CD4-positive, alpha-beta T cell treated with Interleukin-1 beta for 1 hour (primary cell): ENCODE data around the gene GRB10.

Experiments used
- DNase-seq, 2 donors: peaks; one replicate each; pipeline ENCODE4 v3.0.0-alpha.2; 2020 to 2022

The GRB10 gene

GRCh38 chr7:50782375-50783208 lies at the start of gene GRB10:
Gene GRB10 (minus strand): TSS chr7:50782896. CDS start chr7:50732322, 50,574 bp downstream.
- DNase-seq = no peak

GRCh38 chr7:50828801-50829200 lies 46.1 kb upstream of the GRB10 start:
- DNase-seq = no peak

GRCh38 chr7:50828116-50828515 lies 45.4 kb upstream of the GRB10 start:
- DNase-seq = no peak

GRCh38 chr7:50827281-50827680 lies 44.6 kb upstream of the GRB10 start:
- DNase-seq = no peak

GRCh38 chr7:50826371-50827172 lies 43.9 kb upstream of the GRB10 start:
- no peak for DNase-seq

GRCh38 chr7:50825465-50825864 lies 42.8 kb upstream of the GRB10 start:
- no peak for DNase-seq

GRCh38 chr7:50824882-50825281 lies 42.2 kb upstream of the GRB10 start:
- DNase-seq = no peak

- DNase-seq = no peak
These were observed 40.0 kb upstream of the GRB10 start for GRCh38 chr7:50822706-50823105.

- DNase-seq = no peak
These were observed 39.4 kb upstream of the GRB10 start for GRCh38 chr7:50822110-50822509.

GRCh38 chr7:50821457-50822008 lies 38.8 kb upstream of the GRB10 start:
- no peak for DNase-seq

GRCh38 chr7:50818324-50818723 lies 35.6 kb upstream of the GRB10 start:
- no peak for DNase-seq

- DNase-seq = no peak
These were observed 34.9 kb upstream of the GRB10 start for GRCh38 chr7:50817561-50817960.

- DNase-seq = no peak
These were observed 32.4 kb upstream of the GRB10 start for GRCh38 chr7:50815138-50815537.

- no peak for DNase-seq
These were observed 31.5 kb upstream of the GRB10 start for GRCh38 chr7:50814166-50814565.

- DNase-seq = no peak
These were observed 30.3 kb upstream of the GRB10 start for GRCh38 chr7:50812841-50813475.

GRCh38 chr7:50812094-50812493 lies 29.4 kb upstream of the GRB10 start:
- no peak for DNase-seq

GRCh38 chr7:50808282-50808888 lies 25.7 kb upstream of the GRB10 start:
- no peak for DNase-seq

GRCh38 chr7:50807026-50807730 lies 24.5 kb upstream of the GRB10 start:
- no peak for DNase-seq

GRCh38 chr7:50806143-50806542 lies 23.4 kb upstream of the GRB10 start:
- no peak for DNase-seq

- no peak for DNase-seq
These were observed 22.9 kb upstream of the GRB10 start for GRCh38 chr7:50805447-50806125.
